H1 (cell line): ENCODE measurements around the gene NPS. TPM values are rescaled to one million over a fixed set of nuclear protein-coding genes. Genes with fewer than 3 reads are reported as not detected.

Experiments used
- CTCF ChIA-PET: fragments of 300-600 bp; sonication (Branson Sonifier 250); formaldehyde crosslinking; loops from one replicate; lab custom pipeline; 2021; ENCODE audit not compliant: partially characterized antibody; lab: Charles Lee
- POLR2A ChIA-PET: fragments of 300-600 bp; sonication (Branson Sonifier 250); formaldehyde crosslinking; loops from one replicate; lab custom pipeline; 2021; ENCODE audit warnings: inconsistent platforms; ENCODE audit not compliant: partially characterized antibody; lab: Charles Lee
- DNase-seq, 2 experiments: peaks; one replicate each; pipeline versions ENCODE4 v3.0.0 to v3.0.0-alpha.2; 2010 to 2022; ENCODE audit warnings: low spot score in 2 of 2, low read depth in 1 of 2, mixed read lengths in 1 of 2
- FAIRE-seq: peaks from 2 replicates; lab custom pipeline; 2011; peaks lifted over from hg19 to GRCh38; lab: Jason Lieb, UNC
- H2AFZ ChIP-seq: 2 replicates; pipeline ENCODE4 v1.8.1; 2012; ENCODE audit warnings: low read length, inconsistent platforms
- H2AK5ac ChIP-seq: 2 replicates; pipeline ENCODE4 v1.6.1; 2013; ENCODE audit warnings: low read depth, low read length
- H2BK120ac ChIP-seq: replicated peaks from 2 replicates; pipeline ENCODE3; 2013; ENCODE audit warnings: low read depth, low read length, inconsistent platforms
- H2BK12ac ChIP-seq: 2 replicates; pipeline ENCODE4 v1.6.1; 2013; ENCODE audit warnings: low read depth, low read length
- H2BK15ac ChIP-seq: 2 replicates; pipeline ENCODE4 v1.6.1; 2013; ENCODE audit warnings: low read length
- H2BK20ac ChIP-seq: 2 replicates; pipeline ENCODE4 v1.6.1; 2013; ENCODE audit warnings: low read length
- H2BK5ac ChIP-seq: 2 replicates; pipeline ENCODE4 v1.6.1; 2013; ENCODE audit warnings: low read depth, low read length
- H3K14ac ChIP-seq: 2 replicates; pipeline ENCODE4 v1.6.1; 2013; ENCODE audit warnings: inconsistent platforms; ENCODE audit not compliant: insufficient read length
- H3K18ac ChIP-seq: 2 replicates; pipeline ENCODE4 v1.6.1; 2013; ENCODE audit warnings: low read length; ENCODE audit errors: extremely low read depth
- H3K23ac ChIP-seq: 2 replicates; pipeline ENCODE4 v1.6.1; 2013; ENCODE audit warnings: inconsistent platforms; ENCODE audit not compliant: insufficient read length
- H3K23me2 ChIP-seq: 2 replicates; pipeline ENCODE4 v1.6.1; 2013; ENCODE audit warnings: low read depth, low read length
- H3K27ac ChIP-seq: 2 replicates; pipeline ENCODE4 v1.6.1; 2011; ENCODE audit warnings: low read depth, low read length, inconsistent platforms
- H3K27me3 ChIP-seq, 4 experiments: replicated peaks in 1 of 4; 1 replicate in 1 of 4; 2 replicates in 3 of 4; pipeline versions ENCODE4 v1.6.1 to v1.8.1; 2011 to 2013; ENCODE audit warnings: low read length in 3 of 4, mild to moderate bottlenecking in 3 of 4, inconsistent platforms in 2 of 4, mixed read lengths in 2 of 4, moderate library complexity in 1 of 4; ENCODE audit not compliant: control insufficient read depth in 3 of 4, insufficient read depth in 3 of 4; ENCODE audit errors: extremely low read depth in 1 of 4
- H3K36me3 ChIP-seq, 4 experiments: 2 replicates each; pipeline versions ENCODE4 v1.6.1 to v1.8.1; 2011 to 2013; ENCODE audit warnings: mild to moderate bottlenecking in 4 of 4, low read length in 3 of 4, moderate library complexity in 2 of 4, control low read depth in 1 of 4, inconsistent platforms in 1 of 4; ENCODE audit not compliant: insufficient read depth in 4 of 4, control insufficient read depth in 2 of 4
- H3K4ac ChIP-seq: replicated peaks from 2 replicates; pipeline ENCODE3; 2013; ENCODE audit warnings: low read length, low read depth, mixed read lengths, inconsistent platforms; ENCODE audit not compliant: insufficient read length
- H3K4me1 ChIP-seq, 4 experiments: replicated peaks in 1 of 4; 1 replicate in 1 of 4; 2 replicates in 3 of 4; pipeline versions ENCODE4 v1.6.1 to v1.8.1; 2011 to 2013; ENCODE audit warnings: low read length in 3 of 4, inconsistent platforms in 2 of 4, mixed read lengths in 1 of 4; ENCODE audit not compliant: insufficient read depth in 4 of 4, control insufficient read depth in 3 of 4
- H3K4me2 ChIP-seq, 2 experiments: 2 replicates each; pipeline versions ENCODE4 v1.6.1 to v1.8.1; 2011 to 2013; ENCODE audit warnings: low read depth in 2 of 2, low read length in 2 of 2, control low read depth in 1 of 2, inconsistent platforms in 1 of 2, mild to moderate bottlenecking in 1 of 2; ENCODE audit not compliant: insufficient read depth in 1 of 2
- H3K4me3 ChIP-seq, 4 experiments: fragments of 200-600, 300-600 bp in 1 of 4; sonication (generic), shearing (Covaris generic), sonication (Bioruptor Twin) in 1 of 4; 2 replicates each; pipeline versions ENCODE4 v1.5.1 to v1.8.1; 2011 to 2016; ENCODE audit warnings: low read length in 4 of 4, low read depth in 3 of 4, control low read depth in 2 of 4, inconsistent platforms in 2 of 4, mild to moderate bottlenecking in 2 of 4, mixed read lengths in 1 of 4, moderate library complexity in 1 of 4; ENCODE audit not compliant: insufficient read depth in 2 of 4; ENCODE audit errors: extremely low read depth in 1 of 4
- H3K56ac ChIP-seq: replicated peaks from 2 replicates; pipeline ENCODE3; 2013; ENCODE audit warnings: low read depth, mild to moderate bottlenecking, mixed read lengths, low read length, inconsistent platforms; ENCODE audit not compliant: insufficient read length
- H3K79me1 ChIP-seq: 2 replicates; pipeline ENCODE4 v1.6.1; 2013; ENCODE audit warnings: low read depth, low read length, control low read depth
- H3K79me2 ChIP-seq, 2 experiments: 2 replicates each; pipeline versions ENCODE4 v1.6.1 to v1.8.1; 2012 to 2013; ENCODE audit warnings: low read length in 2 of 2, mild to moderate bottlenecking in 2 of 2, inconsistent platforms in 1 of 2; ENCODE audit not compliant: insufficient read depth in 2 of 2, control insufficient read depth in 1 of 2
- H3K9ac ChIP-seq, 4 experiments: replicated peaks in 1 of 4; 1 replicate in 1 of 4; 2 replicates in 3 of 4; pipeline versions ENCODE4 v1.6.1 to v1.8.1; 2011 to 2013; ENCODE audit warnings: low read depth in 3 of 4, low read length in 3 of 4, control low read depth in 2 of 4, mild to moderate bottlenecking in 2 of 4, moderate library complexity in 2 of 4, inconsistent platforms in 1 of 4; ENCODE audit errors: extremely low read depth in 1 of 4
- H3K9me3 ChIP-seq, 2 experiments: 2 replicates each; pipeline versions ENCODE4 v1.6.1 to v1.8.1; 2012 to 2013; ENCODE audit warnings: mild to moderate bottlenecking in 2 of 2, moderate library complexity in 2 of 2, control low read depth in 1 of 2, inconsistent platforms in 1 of 2, low read depth in 1 of 2, low read length in 1 of 2, mixed read lengths in 1 of 2; ENCODE audit not compliant: insufficient read depth in 2 of 2
- H4K20me1 ChIP-seq, 2 experiments: replicated peaks in 1 of 2; 2 replicates each; pipeline versions ENCODE3 to v1.8.1; 2011 to 2013; ENCODE audit warnings: inconsistent platforms in 2 of 2, low read length in 2 of 2, mild to moderate bottlenecking in 1 of 2; ENCODE audit not compliant: insufficient read depth in 2 of 2, control insufficient read depth in 1 of 2
- H4K5ac ChIP-seq: 2 replicates; pipeline ENCODE4 v1.6.1; 2013; ENCODE audit warnings: low read length, low read depth, mixed read lengths, inconsistent platforms; ENCODE audit not compliant: insufficient read length
- H4K8ac ChIP-seq: 2 replicates; pipeline ENCODE4 v1.8.0; 2013; ENCODE audit warnings: mild to moderate bottlenecking, moderate library complexity, low read length, inconsistent platforms; ENCODE audit not compliant: insufficient read depth; ENCODE audit errors: extremely low read depth
- H4K91ac ChIP-seq: replicated peaks from 2 replicates; pipeline ENCODE3; 2013; ENCODE audit warnings: low read length, mixed read lengths, inconsistent platforms; ENCODE audit not compliant: insufficient read length
- ASH2L ChIP-seq: fragments of 200-600, 300-600 bp; sonication (generic); IDR thresholded peaks from one replicate; pipeline ENCODE4 v1.7.1; 2017; ENCODE audit warnings: low read length
- CBX5 ChIP-seq: fragments of 300-800, 300-1000 bp; sonication (generic); IDR thresholded peaks from 2 replicates; pipeline ENCODE4 v1.7.1; 2016; ENCODE audit warnings: antibody characterized with exemption, low read length, low read depth
- CBX8 ChIP-seq: fragments of 300-800, 300-1000 bp; sonication (generic); IDR thresholded peaks from 2 replicates; pipeline ENCODE4 v1.7.1; 2016; ENCODE audit warnings: low read depth, low read length, borderline replicate concordance
- CHD1 ChIP-seq: IDR thresholded peaks from 2 replicates; pipeline ENCODE4 v1.6.1; 2012; ENCODE audit warnings: low read depth, low read length, improper control_type of control experiment
- CHD2 ChIP-seq: IDR thresholded peaks from 2 replicates; pipeline ENCODE4 v1.6.1; 2012; ENCODE audit warnings: low read length, improper control_type of control experiment
- CREB1 ChIP-seq: IDR thresholded peaks from 2 replicates; pipeline ENCODE4 v1.6.1; 2012; ENCODE audit warnings: inconsistent platforms
- GTF2F1 ChIP-seq: IDR thresholded peaks from 2 replicates; pipeline ENCODE4 v1.6.1; 2012; ENCODE audit warnings: low read depth, low read length, improper control_type of control experiment, borderline replicate concordance
- POU5F1 ChIP-seq: IDR thresholded peaks from 2 replicates; pipeline ENCODE4 v1.6.1; 2011; ENCODE audit warnings: low read depth, mild to moderate bottlenecking, low read length, moderate library complexity
- RNF2 ChIP-seq: fragments of 200-900, 300-1000 bp; sonication (generic); IDR thresholded peaks from 2 replicates; pipeline ENCODE4 v1.7.1; 2016; ENCODE audit warnings: borderline replicate concordance, low read depth, mild to moderate bottlenecking, antibody characterized with exemption, low read length; ENCODE audit not compliant: poor library complexity, severe bottlenecking; ENCODE audit errors: missing control alignments
- ZNF274 ChIP-seq: IDR thresholded peaks from 2 replicates; pipeline ENCODE4 v1.7.0; 2012; ENCODE audit warnings: low read length, borderline replicate concordance; ENCODE audit errors: extremely low read depth
- WGBS, 2 experiments: shearing (Covaris generic) in 1 of 2; methylation state at CpG; one replicate each; pipeline versions ENCODE4 v1.1.6 to v1.1.7; 2013 to 2015; ENCODE audit warnings: low lambda C conversion rate in 2 of 2, mixed read lengths in 2 of 2, inconsistent platforms in 1 of 2, low coverage in 1 of 2, missing lambda C conversion rate in 1 of 2; ENCODE audit not compliant: insufficient replicate concordance in 2 of 2, insufficient coverage in 1 of 2, insufficient read length in 1 of 2; ENCODE audit errors: extremely low coverage in 1 of 2, missing lambda C conversion rate in 1 of 2; 5-methylcytosine and 5-hydroxymethylcytosine counted together
- polyA plus RNA-seq, 7 experiments: library from polyadenylated mRNA; depleted of rRNA in 3 of 7; stranded (reverse) in 5 of 7; unstranded in 2 of 7; fragments of >200 nt in 5 of 7; fragments of 200-250 nt in 2 of 7; gene quantifications; 1 replicate in 5 of 7; 2 replicates in 1 of 7; 4 replicates in 1 of 7; pipeline versions ENCODE4 v1.2.1 to v1.2.3, GENCODE V29; 2011 to 2013; ENCODE audit warnings: missing spikeins in 2 of 7, mixed read lengths in 2 of 7
- total RNA-seq: library from RNA; stranded (reverse); fragmentation: NEBNext Ultra II Directional; extraction: Animal tissue kit (Norgen Biotek cat#: 25700); gene quantifications from 2 replicates; pipeline ENCODE4 v1.2.1, GENCODE V29; 2021

Gene NPS
- total and polyA plus RNA-seq, 2 of the 8 experiments (the other 6 are each of a cell fraction or from before 2014, with no cell fraction given): not detected

DNA sequence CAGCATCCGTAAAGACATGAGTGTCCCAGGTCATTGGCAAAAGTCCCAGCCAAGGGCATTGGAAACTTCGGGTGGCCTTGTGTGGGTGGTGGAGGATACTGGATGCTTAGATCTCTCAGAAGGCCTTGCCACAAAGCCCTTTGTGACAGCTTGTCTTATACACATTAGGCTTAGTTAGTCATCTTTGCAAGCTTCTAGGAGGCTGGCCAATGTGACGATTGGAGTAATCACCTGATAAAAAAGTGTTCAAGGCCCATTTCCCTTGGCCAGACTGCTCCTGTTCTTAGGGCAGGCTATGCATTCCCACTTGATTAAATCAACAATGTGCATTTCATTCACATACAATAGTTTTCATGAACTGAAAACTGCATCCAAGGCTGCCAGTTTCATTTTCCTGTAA, 26.9 kb downstream of the NPS start:
- 71% methylated on average over 3 of the region's 3 CpGs; no CpG with 5 or more reads in 1 of the 2 experiments for WGBS, 2 experiments

More for the DNA sequence above, 26.9 kb downstream of the NPS start:
- Histone ChIP-seq H3K27ac (no peak overlapping the region), H4K20me1 (no peaks in the 10 kb centered on the region), H2BK15ac (no peak overlapping the region), H2AK5ac (no peak overlapping the region), H2AFZ (no peak overlapping the region), H3K36me3 (no peaks in the 10 kb centered on the region), H3K14ac (no peak overlapping the region), H2BK20ac (no peak overlapping the region), H4K5ac (no peak overlapping the region), H3K23ac (no peak overlapping the region)
- TF ChIP-seq POU5F1 (no peak), ZNF274 (no peak), CBX8 (no peak), CHD1 (no peak), CHD2 (no peak), RNF2 (no peak), ASH2L (no peak), CREB1 (no peak), CBX5 (no peak), GTF2F1 (no peak)
- TF ChIP-seq, all 59 proteins: peak for 0
- Histone ChIP-seq H3K27me3 (no peaks in the 10 kb centered on the region), H3K4me3 (no peak overlapping the region), H3K4me1 (no peaks in the 10 kb centered on the region), H3K9ac (no peak overlapping the region), H3K4ac (no peak overlapping the region), H3K23me2 (no peaks in the 10 kb centered on the region), H2BK5ac (no peak overlapping the region), H3K56ac (no peak overlapping the region), H4K8ac (no peak overlapping the region), H4K91ac (no peak overlapping the region), H3K4me2 (no peak overlapping the region), H3K79me2 (no peaks in the 10 kb centered on the region), H3K79me1 (no peaks in the 10 kb centered on the region), H2BK120ac (no peak overlapping the region), H3K18ac (no peak overlapping the region), H2BK12ac (no peak overlapping the region), H3K9me3 (no peaks in the 10 kb centered on the region; a peak in 1 of 4 replicates)
- POLR2A ChIA-PET: no interaction called here
- CTCF ChIA-PET: interaction anchor here (1.0 to 1.6 kb wide), 2 partner anchors 9 to 12 kb away, joined by 4 read pairs; no protein-coding TSS in a partner anchor
- no peak for DNase-seq
- FAIRE-seq: no peak
